ENCODE measurements around the gene KCNH2. TPM values are rescaled to one million over a fixed set of nuclear protein-coding genes. Genes with fewer than 3 reads are reported as not detected.

Gene KCNH2
- total RNA-seq, 2 donors from 2014 or later: 0.92 to 10.4 TPM

DNA sequence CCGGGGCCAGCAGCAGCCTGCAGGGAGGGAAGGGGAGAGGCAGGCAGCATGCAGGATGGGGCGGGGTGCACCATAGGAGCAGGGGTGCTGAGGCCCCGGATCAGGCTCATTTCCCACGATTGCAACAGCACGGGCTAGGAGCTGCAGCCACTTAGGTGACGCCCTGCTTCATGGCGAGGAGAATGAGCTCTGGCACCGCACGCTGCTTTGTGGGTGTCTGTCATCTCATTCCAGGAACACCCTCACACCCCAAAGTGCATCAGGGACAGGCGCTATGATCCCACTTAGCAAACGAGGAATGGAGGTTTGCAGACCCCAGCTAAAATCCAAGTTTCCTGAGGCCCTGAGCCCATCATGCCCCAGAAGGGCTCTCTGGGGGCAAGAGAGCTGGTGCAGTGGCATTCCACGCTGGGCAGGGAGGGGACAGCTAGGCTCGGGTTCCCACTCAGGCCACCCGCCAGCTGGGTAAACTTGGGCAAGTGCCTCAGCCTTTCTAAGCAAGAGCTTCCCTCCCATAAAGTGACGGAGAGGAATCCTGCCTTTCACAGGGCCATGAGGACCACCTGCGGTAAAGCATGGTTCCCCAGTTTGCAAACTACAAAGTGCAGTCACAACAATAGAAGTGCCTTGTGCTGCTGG is 9.3 kb downstream of the KCNH2 start:
- DNase-seq (no peak), ATAC-seq (no peak)
- intact Hi-C loops (cut with DNase I, micrococcal nuclease): no loop called here

DNA sequence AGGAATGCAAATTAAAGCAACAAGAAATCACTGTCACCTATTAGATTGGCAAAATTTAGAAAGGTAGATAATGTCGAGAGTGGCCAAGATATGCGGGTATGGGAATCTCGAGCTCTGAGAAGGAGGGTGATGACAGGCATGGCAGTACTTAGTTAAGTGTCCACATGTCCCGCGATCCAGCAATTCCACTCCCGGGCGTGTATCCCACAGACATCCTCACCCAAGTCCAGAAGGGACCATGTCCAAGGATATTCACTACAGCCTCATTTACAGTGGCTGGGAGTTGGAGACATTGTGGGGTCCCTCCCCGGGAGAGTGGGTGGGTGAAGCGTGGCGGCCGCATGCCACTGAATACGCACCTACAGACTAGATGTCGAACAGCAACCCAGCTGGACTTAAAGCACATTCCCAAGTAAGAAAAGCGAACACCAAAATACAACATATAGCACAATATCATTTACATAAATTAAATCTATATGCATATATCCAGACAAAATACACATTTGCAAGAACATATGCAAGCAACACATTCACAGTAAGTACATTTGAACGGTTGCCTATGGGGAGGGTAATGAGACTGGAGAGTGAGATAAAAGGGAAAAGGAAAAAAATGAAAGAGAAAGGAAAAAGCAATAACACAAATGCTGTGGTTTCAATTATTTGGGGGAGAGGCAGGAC is 9.9 kb downstream of the KCNH2 start:
- no peak for ATAC-seq
- DNase-seq: no peak
- intact Hi-C loops (cut with DNase I, micrococcal nuclease): no loop called here

DNA sequence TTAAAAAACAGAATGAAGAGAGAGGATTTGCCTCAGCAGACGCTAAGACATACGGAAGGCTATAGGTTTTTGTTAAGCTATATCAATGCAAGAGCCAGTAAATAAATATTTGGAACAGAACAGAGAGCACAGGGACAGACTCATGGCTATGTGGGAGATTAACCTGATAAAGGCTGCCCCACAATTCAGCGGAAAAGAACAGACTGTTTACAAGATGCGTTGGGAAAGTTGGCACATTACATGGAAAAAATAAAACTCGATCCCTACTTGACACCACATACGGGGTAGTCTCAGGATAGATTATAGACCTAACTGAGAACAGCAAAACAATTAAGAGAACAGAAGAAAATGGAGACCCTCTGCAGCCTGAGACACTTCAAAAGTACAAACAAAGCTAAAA is 10.8 kb downstream of the KCNH2 start:
- intact Hi-C loops (cut with DNase I, micrococcal nuclease): no loop called here
- DNase-seq: no peak
- ATAC-seq: no peak

- ATAC-seq (peak; percentile 30), DNase-seq (no peak)
- intact Hi-C loops (cut with DNase I, micrococcal nuclease): no loop called here
Observed at GRCh38 chr7:150966002-150966401, 12.1 kb downstream of the KCNH2 start.

DNA sequence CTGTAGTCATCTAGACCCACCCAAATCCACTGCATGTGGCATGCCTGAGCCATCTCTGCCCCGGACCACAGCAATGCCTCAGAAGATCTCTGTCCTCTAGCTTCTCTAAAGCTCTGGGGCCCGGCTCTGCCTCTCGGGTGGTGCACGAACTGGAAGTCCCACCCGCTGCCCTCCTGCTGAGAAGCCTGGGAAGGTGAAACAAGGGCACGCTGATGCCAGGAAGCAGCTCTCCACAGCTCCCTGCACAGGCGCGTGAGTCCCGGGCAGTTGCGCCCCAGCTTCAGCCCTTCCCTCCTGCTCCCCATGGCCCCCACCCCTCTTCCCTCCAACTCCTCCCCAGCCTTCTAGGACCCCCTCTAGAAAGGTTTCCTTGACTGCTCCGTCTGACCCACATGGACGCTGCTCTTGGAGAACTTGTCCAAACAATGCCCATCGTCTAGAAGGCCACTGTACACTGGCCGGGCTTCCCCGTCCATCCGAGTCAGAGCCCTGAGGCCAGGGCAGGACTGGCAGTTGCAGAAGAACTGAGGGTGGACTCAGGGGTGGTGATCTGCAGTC is 12.8 kb downstream of the KCNH2 start:
- ATAC-seq (no peak), DNase-seq (no peak)
- intact Hi-C loops (cut with DNase I, micrococcal nuclease): no loop called here

DNA sequence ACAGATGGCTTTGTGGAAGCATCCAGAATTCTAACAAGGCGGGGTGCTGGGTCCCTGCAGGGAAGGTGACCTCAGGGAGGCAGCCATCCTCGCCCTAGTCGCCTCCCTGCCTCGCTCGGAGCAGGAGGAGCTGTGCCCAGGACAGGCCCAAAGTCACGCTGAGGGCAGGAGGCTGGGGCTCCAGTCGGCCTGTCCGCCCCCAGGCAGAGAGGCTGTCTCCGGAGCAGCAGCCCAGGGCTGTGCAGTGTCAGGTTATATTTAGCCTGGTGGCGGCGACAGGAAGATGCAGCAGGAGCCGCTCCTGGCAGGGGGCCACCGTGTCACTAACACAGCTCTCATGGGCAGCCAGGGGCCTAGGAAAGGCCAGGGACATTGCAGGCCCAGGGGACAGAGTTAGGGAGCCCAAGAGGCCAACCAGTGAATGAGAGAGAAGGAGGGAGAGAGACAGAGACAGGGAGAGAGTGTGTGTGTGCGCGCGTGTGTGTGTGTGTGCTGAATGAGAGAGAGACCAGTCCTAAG is 13.5 kb downstream of the KCNH2 start:
- no peak for ATAC-seq
- DNase-seq: no peak
- intact Hi-C loops (cut with DNase I, micrococcal nuclease): no loop called here

- no peak for DNase-seq
- intact Hi-C loops (cut with DNase I, micrococcal nuclease): no loop called here
- no peak for ATAC-seq
Observed at GRCh38 chr7:150963707-150964559, 14.2 kb downstream of the KCNH2 start.

DNA sequence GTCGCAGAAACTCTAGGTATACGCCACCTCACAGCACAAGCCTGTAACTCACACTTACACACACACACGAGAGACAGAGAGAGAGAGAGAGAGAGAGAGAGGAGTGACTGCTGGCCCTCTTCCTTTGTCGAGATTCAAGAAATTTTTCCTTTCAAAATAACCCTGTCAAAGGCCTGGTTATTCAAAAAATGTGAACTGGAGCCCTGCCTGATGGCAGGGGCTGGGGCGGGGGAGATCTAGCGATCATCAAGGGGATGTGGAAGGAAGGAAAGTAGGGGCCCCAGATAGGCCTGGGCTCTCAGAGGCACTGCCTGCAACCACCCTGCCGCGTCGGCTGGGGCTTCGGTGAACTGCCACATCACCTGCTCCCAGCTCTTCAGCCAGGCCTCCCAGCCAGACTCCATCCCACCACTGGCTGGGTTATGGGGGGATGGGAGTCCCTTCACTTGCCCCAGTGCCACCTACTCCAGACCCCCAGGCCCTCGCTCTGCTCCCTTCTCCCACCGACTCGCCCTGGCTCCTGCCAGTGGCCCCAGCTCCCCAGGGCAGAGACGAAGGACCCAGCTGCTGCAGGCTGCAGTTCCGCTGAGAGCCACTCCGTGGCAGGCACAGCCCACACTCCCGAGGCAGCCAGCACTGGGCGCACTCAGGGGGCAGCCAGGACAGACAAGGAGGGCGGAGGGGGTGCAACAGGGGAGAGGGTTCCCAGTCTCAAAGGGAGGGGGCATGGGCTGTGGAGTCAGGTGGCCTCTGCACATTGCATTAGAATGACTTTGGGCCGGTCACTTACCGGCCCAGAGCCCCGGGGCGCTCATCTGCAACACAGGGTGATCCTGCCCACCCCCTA is 15.3 kb downstream of the KCNH2 start:
- intact Hi-C loops (cut with DNase I, micrococcal nuclease): no loop called here
- ATAC-seq (peak; percentile 89), DNase-seq (peak in 1 of 2 donors; percentile 65)

DNA sequence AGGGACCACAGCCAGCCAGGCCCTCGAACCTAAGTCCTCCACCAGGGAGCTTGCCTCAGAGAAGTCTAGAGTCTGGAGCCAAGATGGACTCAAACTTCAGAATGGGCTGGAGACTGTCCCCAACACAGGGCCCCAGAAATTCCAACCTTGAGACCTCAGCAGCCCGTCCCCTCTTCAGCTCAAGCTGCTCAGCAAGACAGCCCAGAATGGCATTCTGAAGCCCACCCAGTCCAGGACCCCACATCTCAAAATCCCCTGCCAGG is 15.9 kb downstream of the KCNH2 start:
- intact Hi-C loops (cut with DNase I, micrococcal nuclease): no loop called here
- no peak for DNase-seq
- ATAC-seq: no peak

- DNase-seq (no peak), ATAC-seq (no peak)
- intact Hi-C loops (cut with DNase I, micrococcal nuclease): no loop called here
Observed at GRCh38 chr7:150961510-150962289, 16.4 kb downstream of the KCNH2 start.

DNA sequence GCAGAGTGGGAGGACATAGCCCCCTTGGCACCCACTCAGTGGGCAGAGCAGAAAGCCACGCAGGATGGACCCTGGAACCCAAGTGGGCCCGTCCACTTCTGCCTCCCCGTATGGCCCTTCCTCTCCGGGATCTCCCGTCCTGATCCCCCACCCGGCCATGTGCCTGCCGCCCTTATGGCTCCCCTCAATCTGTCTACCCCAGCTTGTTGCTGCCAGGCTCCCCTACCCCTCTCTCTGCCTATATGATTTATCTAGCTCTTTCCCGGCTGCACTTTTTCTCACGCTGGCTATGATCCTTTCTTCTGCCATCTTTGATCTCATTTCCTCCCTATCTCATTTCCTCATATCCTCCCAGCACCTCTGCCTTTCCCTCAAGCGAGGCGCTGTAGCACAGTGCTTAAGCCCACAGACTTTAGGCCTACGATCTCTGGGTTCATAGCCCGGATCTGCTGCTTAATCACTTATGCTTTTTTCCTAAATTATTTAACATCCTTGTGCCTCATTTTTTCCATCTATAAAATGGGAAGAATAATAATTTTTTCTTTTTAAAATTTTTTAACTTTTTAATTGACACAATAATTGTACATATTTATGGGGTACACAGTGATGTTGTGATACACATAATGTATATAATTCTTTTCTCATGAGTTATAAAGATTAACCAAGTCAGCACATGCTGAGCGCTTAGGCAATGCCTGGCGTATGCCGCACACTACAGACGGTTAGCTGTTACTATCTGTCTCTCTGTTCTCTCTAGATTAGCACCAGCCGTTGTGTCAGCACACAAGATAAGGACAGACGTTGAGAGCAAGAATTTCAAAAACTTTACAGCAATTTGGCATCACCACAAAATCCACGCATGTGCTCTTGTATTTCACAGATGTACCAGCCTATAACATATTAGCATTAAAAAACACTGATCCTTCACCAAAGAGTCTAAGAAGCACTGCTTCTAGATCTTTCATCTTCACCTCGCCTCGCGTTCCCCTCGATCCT is 18.1 kb downstream of the KCNH2 start:
- no peak for ATAC-seq
- DNase-seq: no peak
- intact Hi-C loops (cut with DNase I, micrococcal nuclease): no loop called here

GRCh38 chr7:150959081-150959480 is 19.0 kb downstream of the KCNH2 start:
- intact Hi-C loops (cut with DNase I, micrococcal nuclease): no loop called here
- DNase-seq (no peak), ATAC-seq (no peak)

- ATAC-seq (no peak), DNase-seq (no peak)
- intact Hi-C loops (cut with DNase I, micrococcal nuclease): no loop called here
Observed at GRCh38 chr7:150958597-150958996, 19.5 kb downstream of the KCNH2 start.

- ATAC-seq (no peak), DNase-seq (no peak)
- intact Hi-C loops (cut with DNase I, micrococcal nuclease): no loop called here
Observed at GRCh38 chr7:150958062-150958552, 20.0 kb downstream of the KCNH2 start.

DNA sequence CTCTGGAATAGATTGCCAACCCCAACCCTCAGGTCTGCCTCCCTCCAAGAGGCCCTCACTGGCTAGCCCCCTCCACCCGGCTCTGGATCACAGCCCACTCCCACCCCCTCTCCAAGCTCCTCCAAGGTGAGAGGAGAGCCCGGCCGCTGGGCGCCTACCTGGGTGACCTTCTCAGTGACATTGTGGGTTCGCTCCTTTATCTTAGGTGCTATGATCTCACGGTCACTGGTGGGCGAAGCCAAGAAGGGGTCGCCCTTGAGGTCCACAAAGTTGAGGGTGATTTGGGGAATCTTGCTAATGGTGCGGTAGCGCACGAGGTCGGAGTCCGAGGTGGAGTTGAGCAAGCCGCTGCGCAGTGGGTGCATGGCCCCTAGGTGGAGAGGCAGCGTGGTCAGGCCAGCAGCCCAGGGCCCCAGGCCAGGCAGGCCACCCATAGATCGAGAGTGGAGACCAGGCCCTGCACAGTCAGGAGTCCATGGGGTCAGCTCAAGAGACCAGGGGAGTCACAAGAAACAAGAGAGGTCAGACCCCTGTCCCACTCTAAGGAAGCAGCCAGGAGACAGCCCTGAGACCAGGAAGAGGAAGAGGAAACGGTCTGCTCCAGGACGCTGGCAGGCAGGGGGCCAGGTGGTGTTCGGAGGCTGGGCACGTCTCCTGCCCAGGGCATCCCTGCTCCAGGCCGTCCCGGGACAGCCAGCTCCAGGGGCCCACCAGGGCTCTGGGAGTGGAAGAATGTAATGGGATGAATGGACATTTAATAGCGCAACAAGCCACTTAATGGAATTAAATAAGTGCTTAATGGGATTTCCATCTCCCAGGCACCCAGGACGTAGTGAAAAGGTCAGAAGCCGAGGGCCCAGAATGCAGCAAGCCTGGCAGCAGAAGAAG is 20.7 kb downstream of the KCNH2 start:
- DNase-seq (no peak), ATAC-seq (no peak)
- intact Hi-C loops (cut with DNase I, micrococcal nuclease): no loop called here

Data from left colon (tissue), 2 donors.